Thoracic aorta (tissue), 2 donors: ENCODE data around the gene SPIRE1. TPM values are rescaled to one million over a fixed set of nuclear protein-coding genes. Genes with fewer than 3 reads are reported as not detected.
"Not testable (repeated sequence)": the region's sequence is repeated elsewhere in the genome, so short reads cannot be mapped to it uniquely, and the experiment has no call there.

Experiments
- ATAC-seq: fragments of 150-250 bp; one replicate; pipeline ENCODE4 v1.8.0; 2017; ENCODE audit warnings: low read depth; ENCODE audit not compliant: insufficient number of reproducible peaks, low FRiP score
- DNase-seq: peaks from one replicate; pipeline ENCODE4 v3.0.0-alpha.2; 2020; ENCODE audit warnings: low spot score
- H3K27ac ChIP-seq, 2 donors: fragments of 200-600 bp; sonication (generic); 1 replicate in 1 of 2; 2 replicates in 1 of 2; pipeline ENCODE4 v1.5.1; 2016; ENCODE audit warnings: mild to moderate bottlenecking in 2 of 2, moderate library complexity in 2 of 2
- H3K27me3 ChIP-seq: fragments of 200-600 bp; sonication (generic); replicated peaks from 2 replicates; pipeline ENCODE4 v1.6.0; 2016; ENCODE audit warnings: mild to moderate bottlenecking; ENCODE audit not compliant: insufficient read depth
- H3K36me3 ChIP-seq: fragments of 200-600 bp; sonication (generic); one replicate; pipeline ENCODE4 v1.5.1; 2016
- H3K4me1 ChIP-seq, 2 donors: fragments of 200-600 bp; sonication (generic); 1 replicate in 1 of 2; 2 replicates in 1 of 2; pipeline versions ENCODE4 v1.5.1 to v1.6.0; 2016; ENCODE audit warnings: low read depth in 2 of 2, mild to moderate bottlenecking in 1 of 2; ENCODE audit not compliant: control insufficient read depth in 1 of 2
- H3K4me3 ChIP-seq: fragments of 200-600 bp; sonication (generic); 2 replicates; pipeline ENCODE4 v1.5.1; 2016; ENCODE audit warnings: mild to moderate bottlenecking
- H3K9me3 ChIP-seq: fragments of 200-600 bp; sonication (generic); 2 replicates; pipeline ENCODE4 v1.5.1; 2016
- CTCF ChIP-seq: fragments of 200-600 bp; sonication (generic); IDR thresholded peaks from one replicate; pipeline ENCODE4 v1.5.1; 2019; ENCODE audit warnings: antibody characterized with exemption
- total RNA-seq, 2 donors: library from RNA; depleted of rRNA; stranded (reverse); fragments of >200 nt; gene quantifications; one replicate each; pipeline versions ENCODE4 v1.1.0 to v1.2.3, GENCODE V29; 2016

SPIRE1 gene
- total RNA-seq, 2 donors from 2014 or later: 26.8 to 39.6 TPM

GRCh38 chr18:12554796-12555388, 103.0 kb downstream of the SPIRE1 start:
- no peaks in the 10 kb centered on the region for H3K27me3 ChIP-seq
- peaks cover 3 to 10% of the 10 kb centered on the region in 2 donors for H3K4me1 ChIP-seq
- no peak overlapping the region for H3K27ac ChIP-seq
- no peak for TF ChIP-seq CTCF
- H3K4me3 ChIP-seq: no peak overlapping the region
- DNase-seq (no peak), ATAC-seq (no peak)
- no peaks in the 10 kb centered on the region for H3K9me3 ChIP-seq
- no peaks in the 10 kb centered on the region for H3K36me3 ChIP-seq

GRCh38 chr18:12552879-12553242, 105.0 kb downstream of the SPIRE1 start:
- TF ChIP-seq CTCF: no peak
- Histone ChIP-seq H3K27ac (no peak overlapping the region), H3K4me3 (no peak overlapping the region), H3K4me1 (peaks cover 3 to 16% of the 10 kb centered on the region in 2 donors), H3K27me3 (no peaks in the 10 kb centered on the region), H3K36me3 (no peaks in the 10 kb centered on the region), H3K9me3 (no peaks in the 10 kb centered on the region)
- no peak for DNase-seq
- no peak for ATAC-seq

GRCh38 chr18:12551943-12552878, 105.7 kb downstream of the SPIRE1 start:
- DNase-seq, ATAC-seq, H3K36me3 ChIP-seq, H3K27ac ChIP-seq, H3K27me3 ChIP-seq, H3K4me3 ChIP-seq, H3K9me3 ChIP-seq: not testable (repeated sequence)
- peaks cover 3 to 16% of the 10 kb centered on the region in 2 donors for H3K4me1 ChIP-seq

GRCh38 chr18:12551466-12551865, 106.4 kb downstream of the SPIRE1 start:
- peaks cover 3 to 16% of the 10 kb centered on the region in 2 donors for H3K4me1 ChIP-seq
- not testable (repeated sequence) for H3K36me3 ChIP-seq, H3K9me3 ChIP-seq, H3K27me3 ChIP-seq, H3K4me3 ChIP-seq, DNase-seq, ATAC-seq, H3K27ac ChIP-seq

- H3K4me1 ChIP-seq: peaks cover 0 to 2% of the 10 kb centered on the region in 2 donors
- no peaks in the 10 kb centered on the region for H3K27me3 ChIP-seq
- DNase-seq (no peak), ATAC-seq (no peak)
- no peak overlapping the region for H3K27ac ChIP-seq
- TF ChIP-seq CTCF: no peak
- H3K4me3 ChIP-seq: no peak overlapping the region
- H3K9me3 ChIP-seq: peaks cover 12% of the 10 kb centered on the region
- H3K36me3 ChIP-seq: no peaks in the 10 kb centered on the region
Observed at GRCh38 chr18:12543697-12544096, 114.2 kb downstream of the SPIRE1 start.

- ATAC-seq: no peak
Observed at GRCh38 chr18:12540751-12541150, 117.2 kb downstream of the SPIRE1 start.

GRCh38 chr18:12539158-12539557, 118.7 kb downstream of the SPIRE1 start:
- not testable (repeated sequence) for H3K4me3 ChIP-seq, ATAC-seq, H3K4me1 ChIP-seq, H3K27me3 ChIP-seq, DNase-seq, H3K36me3 ChIP-seq, H3K27ac ChIP-seq
- H3K9me3 ChIP-seq: peaks cover 12% of the 10 kb centered on the region

More at GRCh38 chr18:12540751-12541150, 117.2 kb downstream of the SPIRE1 start:
- Histone ChIP-seq H3K27ac (no peak overlapping the region), H3K27me3 (no peaks in the 10 kb centered on the region), H3K4me3 (no peak overlapping the region), H3K36me3 (no peaks in the 10 kb centered on the region), H3K9me3 (peaks cover 12% of the 10 kb centered on the region), H3K4me1 (no peaks in the 10 kb centered on the region)
- TF ChIP-seq CTCF: no peak
- no peak for DNase-seq
